Central memory CD8-positive, alpha-beta T cell (primary cell): Measurements from ENCODE around the gene INSYN1.

Experiments used
- ATAC-seq: fragments of 150-1000 bp; cut with Tn5 transposase; replicated peaks from 2 replicates; pipeline ENCODE4 v1.10.0; 2022; ENCODE audit warnings: mild to moderate bottlenecking, moderate FRiP score, moderate number of reproducible peaks; ENCODE audit not compliant: poor library complexity, severe bottlenecking; ENCODE audit errors: extremely low read depth
- DNase-seq, 2 donors: peaks; one replicate each; pipeline ENCODE4 v3.0.0; 2021; ENCODE audit warnings: low spot score in 2 of 2
- H3K27ac Mint-ChIP-seq: one replicate; pipeline ENCODE4 v1.8.0; 2022; ENCODE audit warnings: low read depth, mild to moderate bottlenecking, moderate library complexity, mixed read lengths
- H3K27me3 Mint-ChIP-seq: one replicate; pipeline ENCODE4 v1.8.0; 2022; ENCODE audit warnings: mixed read lengths
- H3K36me3 Mint-ChIP-seq: one replicate; pipeline ENCODE4 v1.8.0; 2022; ENCODE audit warnings: mild to moderate bottlenecking, moderate library complexity, mixed read lengths; ENCODE audit not compliant: insufficient read depth
- H3K4me1 Mint-ChIP-seq: one replicate; pipeline ENCODE4 v1.8.0; 2022; ENCODE audit warnings: mixed read lengths
- H3K4me3 Mint-ChIP-seq: one replicate; pipeline ENCODE4 v1.8.0; 2022; ENCODE audit warnings: mild to moderate bottlenecking, moderate library complexity, mixed read lengths
- H3K9me3 Mint-ChIP-seq: one replicate; pipeline ENCODE4 v1.8.0; 2022; ENCODE audit warnings: mixed read lengths

INSYN1 gene

DNA sequence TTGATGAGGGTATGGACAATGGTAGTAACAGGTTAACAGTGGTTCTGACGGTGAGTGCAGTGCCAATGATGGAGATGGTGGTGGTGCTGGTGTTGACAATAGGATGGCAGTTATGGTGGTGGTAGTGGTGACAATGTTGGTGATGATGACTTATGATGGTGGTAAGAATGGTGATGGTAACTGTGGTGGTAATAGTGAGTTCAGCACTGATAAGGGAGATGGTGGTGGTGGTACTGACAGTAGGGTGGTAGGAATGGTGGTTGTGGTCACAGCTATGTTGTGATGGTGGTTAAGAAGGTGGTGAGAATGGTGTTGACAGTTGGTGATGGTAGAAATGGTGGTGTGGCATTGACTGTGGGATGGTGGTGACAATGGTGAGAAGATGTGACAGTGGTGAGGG, 13.4 kb upstream of the INSYN1 start:
- Mint-ChIP-seq H3K36me3 (no peaks in the 10 kb centered on the region), H3K9me3 (peaks cover 6% of the 10 kb centered on the region), H3K4me3 (no peak overlapping the region), H3K27me3 (peaks cover 38% of the 10 kb centered on the region), H3K27ac (no peak overlapping the region), H3K4me1 (no peaks in the 10 kb centered on the region)
- no peak for ATAC-seq
- no peak for DNase-seq

DNA sequence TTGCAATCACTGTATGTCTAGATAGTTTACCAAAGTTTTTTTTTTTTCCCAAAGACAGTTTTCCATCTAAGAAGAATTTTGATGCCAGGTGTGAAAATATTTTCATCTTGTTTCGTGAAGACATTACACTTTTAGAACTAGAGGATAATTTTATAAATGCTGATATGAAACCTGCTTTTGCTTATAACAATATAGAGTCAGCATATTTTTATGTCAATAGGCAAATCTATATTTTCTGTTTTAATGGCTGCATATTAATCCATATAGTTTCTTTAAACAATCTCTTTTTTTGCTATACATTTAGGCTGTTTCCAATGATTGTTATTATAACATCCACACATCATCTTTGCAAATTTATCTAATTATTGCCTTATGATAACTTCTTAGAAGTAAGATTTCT, 12.6 kb upstream of the INSYN1 start:
- Mint-ChIP-seq H3K4me3 (no peak overlapping the region), H3K4me1 (no peaks in the 10 kb centered on the region), H3K36me3 (no peaks in the 10 kb centered on the region), H3K27me3 (peaks cover 30% of the 10 kb centered on the region), H3K27ac (no peak overlapping the region), H3K9me3 (peaks cover 6% of the 10 kb centered on the region)
- DNase-seq (no peak), ATAC-seq (no peak)

DNA sequence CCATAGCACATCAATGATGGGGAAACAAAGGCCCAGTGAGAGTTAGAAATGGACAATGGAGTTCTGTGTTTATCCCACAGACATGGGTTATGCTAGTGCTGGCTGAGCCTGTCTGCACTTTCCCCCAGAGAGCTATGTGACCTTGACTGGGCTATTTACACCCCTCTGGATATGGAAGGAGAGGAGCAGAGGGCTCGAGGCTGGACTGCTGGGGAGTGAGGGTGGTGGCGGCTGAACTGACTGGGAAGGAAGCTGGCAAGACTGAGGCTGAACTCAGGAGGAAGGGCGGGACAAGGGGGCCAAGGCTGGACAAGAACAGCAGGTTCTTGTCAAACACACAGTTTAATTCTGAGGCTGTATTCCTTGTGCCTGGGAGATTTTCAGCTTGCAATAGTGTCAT, 10.8 kb upstream of the INSYN1 start:
- ATAC-seq (no peak), DNase-seq (no peak)
- H3K27me3 Mint-ChIP-seq = peaks cover 21% of the 10 kb centered on the region
- H3K4me3 Mint-ChIP-seq = no peak overlapping the region
- peaks cover 6% of the 10 kb centered on the region for H3K9me3 Mint-ChIP-seq
- H3K27ac Mint-ChIP-seq = no peak overlapping the region
- no peaks in the 10 kb centered on the region for H3K4me1 Mint-ChIP-seq
- no peaks in the 10 kb centered on the region for H3K36me3 Mint-ChIP-seq

DNA sequence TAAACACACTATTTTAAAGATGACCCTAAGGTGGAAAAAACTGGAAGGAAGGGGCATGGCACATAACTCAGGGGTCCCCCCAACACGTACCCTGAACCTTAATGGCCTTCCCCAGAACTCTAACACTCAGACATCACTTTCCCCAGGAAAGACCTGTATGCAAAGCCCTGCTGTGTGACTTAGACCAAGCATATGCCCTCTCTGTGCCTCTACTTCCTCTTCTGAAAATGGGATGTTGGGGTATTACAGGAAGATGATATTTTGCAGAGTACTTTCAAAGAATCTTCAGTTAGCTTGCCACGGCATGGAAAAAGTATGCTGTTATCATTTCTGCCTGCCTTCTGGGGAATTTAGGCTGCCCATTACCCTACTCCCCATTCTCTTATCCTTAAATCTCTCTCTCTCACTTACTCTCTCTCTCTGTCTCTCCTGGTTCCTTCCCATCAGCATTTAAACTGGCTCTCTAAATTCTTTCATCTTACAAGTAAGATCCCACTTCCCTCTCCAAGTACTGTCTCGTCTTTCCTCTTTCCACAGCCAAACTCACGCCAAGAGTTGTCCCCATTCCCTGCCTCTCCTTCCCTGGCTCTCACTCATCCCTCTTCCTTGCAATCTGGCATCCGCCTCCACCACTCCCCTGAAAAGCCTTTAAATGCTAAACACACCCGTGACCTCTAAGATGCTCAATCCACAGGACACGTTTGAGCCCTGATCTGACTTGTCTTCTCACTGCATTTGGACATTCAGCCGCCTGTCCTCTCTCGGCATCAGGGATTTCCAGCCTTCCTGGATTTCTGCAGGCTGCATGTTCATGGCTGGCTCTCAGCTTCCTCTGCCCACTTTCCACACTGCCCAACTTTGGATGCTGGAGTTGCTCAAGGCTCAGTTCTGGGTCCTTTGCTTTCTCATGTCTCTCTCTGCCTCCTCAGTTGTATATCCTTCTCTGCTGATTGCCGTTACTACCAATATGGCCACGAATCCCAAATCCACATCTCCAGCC, 7.5 kb upstream of the INSYN1 start:
- Mint-ChIP-seq H3K27me3 (peaks cover 12% of the 10 kb centered on the region), H3K36me3 (no peaks in the 10 kb centered on the region), H3K27ac (no peak overlapping the region), H3K4me3 (no peak overlapping the region), H3K4me1 (no peaks in the 10 kb centered on the region), H3K9me3 (no peaks in the 10 kb centered on the region)
- ATAC-seq = no peak
- no peak for DNase-seq

DNA sequence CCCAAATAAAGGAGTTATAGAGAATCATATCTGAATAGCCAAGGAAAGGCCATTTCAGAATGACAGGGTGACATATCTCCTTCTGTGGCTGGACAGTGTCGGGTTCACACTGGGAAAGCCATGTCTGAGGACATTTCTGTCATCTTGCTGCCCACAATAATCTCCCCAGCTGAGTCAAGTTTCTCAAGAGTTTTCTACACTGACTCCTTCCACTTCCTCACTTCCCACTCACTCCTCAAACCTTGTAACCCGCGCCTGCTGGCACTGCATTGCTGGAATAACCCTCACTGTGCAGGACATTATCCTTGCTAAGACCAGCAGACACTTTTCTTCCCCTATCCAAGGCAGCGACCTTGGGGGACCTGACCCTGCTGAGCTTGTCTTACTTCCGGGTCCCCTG, 5.3 kb upstream of the INSYN1 start:
- no peaks in the 10 kb centered on the region for H3K9me3 Mint-ChIP-seq
- no peak overlapping the region for H3K4me3 Mint-ChIP-seq
- no peak for DNase-seq
- peaks cover 4% of the 10 kb centered on the region for H3K4me1 Mint-ChIP-seq
- ATAC-seq = no peak
- no peak overlapping the region for H3K27ac Mint-ChIP-seq
- H3K36me3 Mint-ChIP-seq = no peaks in the 10 kb centered on the region
- peaks cover 30% of the 10 kb centered on the region for H3K27me3 Mint-ChIP-seq

DNA sequence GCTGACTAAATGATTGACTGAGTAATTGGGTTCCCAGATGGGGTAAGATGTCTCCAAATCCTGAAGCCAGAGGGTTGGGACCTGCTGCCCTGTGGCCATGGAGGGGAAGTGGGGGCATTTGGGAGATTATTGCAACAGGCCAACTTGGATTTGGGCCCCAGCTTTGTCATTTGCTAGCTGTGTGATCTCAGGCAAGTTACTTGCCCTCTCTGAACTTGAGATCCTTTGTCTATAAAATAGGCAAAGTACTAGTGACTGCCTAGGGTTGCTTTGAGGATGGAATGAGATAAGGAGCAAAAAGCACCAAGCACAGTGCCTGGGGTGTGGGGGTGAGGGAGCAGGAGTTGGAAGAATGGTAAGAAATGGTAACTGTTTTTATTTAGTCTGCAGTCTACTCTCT, 4.4 kb upstream of the INSYN1 start:
- H3K27me3 Mint-ChIP-seq = peaks cover 33% of the 10 kb centered on the region
- no peaks in the 10 kb centered on the region for H3K9me3 Mint-ChIP-seq
- H3K27ac Mint-ChIP-seq = no peak overlapping the region
- ATAC-seq = no peak
- no peak for DNase-seq
- H3K36me3 Mint-ChIP-seq = no peaks in the 10 kb centered on the region
- H3K4me3 Mint-ChIP-seq = no peak overlapping the region
- H3K4me1 Mint-ChIP-seq = peaks cover 4% of the 10 kb centered on the region

DNA sequence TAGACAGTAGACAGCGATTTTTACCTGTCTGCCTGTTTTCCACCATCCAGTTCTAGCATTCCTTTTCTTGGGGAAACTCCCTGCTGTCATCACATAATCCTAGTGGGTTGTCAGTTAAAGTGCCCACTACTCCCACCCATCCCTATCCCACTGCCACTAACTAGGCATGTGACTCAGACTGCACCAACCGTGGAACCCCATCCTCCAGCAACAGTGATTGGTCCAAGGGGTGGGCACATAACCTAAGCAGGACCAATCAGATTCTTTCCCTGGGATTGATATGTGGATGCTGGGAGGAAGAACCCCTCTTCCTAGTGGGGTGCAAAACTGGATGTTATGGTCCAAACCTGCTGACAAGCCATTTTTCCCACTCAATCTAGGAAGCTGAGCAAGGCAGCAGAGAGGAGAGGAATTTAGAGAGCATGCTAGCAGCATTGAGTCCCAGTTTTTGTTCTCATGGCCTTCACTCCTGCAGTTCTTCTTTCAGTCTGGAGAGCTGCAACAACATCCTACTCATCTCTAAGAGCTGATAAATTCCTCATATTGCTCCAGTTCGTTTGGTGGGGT, 3.9 kb upstream of the INSYN1 start:
- ATAC-seq (no peak), DNase-seq (no peak)
- Mint-ChIP-seq H3K27ac (no peak overlapping the region), H3K4me3 (no peak overlapping the region), H3K27me3 (peaks cover 33% of the 10 kb centered on the region), H3K9me3 (no peaks in the 10 kb centered on the region), H3K36me3 (no peaks in the 10 kb centered on the region), H3K4me1 (peaks cover 4% of the 10 kb centered on the region)

GRCh38 chr15:73756390-73756789, 3.2 kb upstream of the INSYN1 start:
- Mint-ChIP-seq H3K4me1 (peaks cover 4% of the 10 kb centered on the region), H3K4me3 (no peak overlapping the region), H3K9me3 (no peaks in the 10 kb centered on the region), H3K27me3 (peaks cover 36% of the 10 kb centered on the region), H3K27ac (no peak overlapping the region), H3K36me3 (no peaks in the 10 kb centered on the region)
- DNase-seq (no peak), ATAC-seq (no peak)

GRCh38 chr15:73755946-73756345, 2.8 kb upstream of the INSYN1 start:
- ATAC-seq (no peak), DNase-seq (no peak)
- Mint-ChIP-seq H3K4me1 (peaks cover 4% of the 10 kb centered on the region), H3K27me3 (peaks cover 40% of the 10 kb centered on the region), H3K4me3 (no peak overlapping the region), H3K9me3 (no peaks in the 10 kb centered on the region), H3K27ac (no peak overlapping the region), H3K36me3 (no peaks in the 10 kb centered on the region)

DNA sequence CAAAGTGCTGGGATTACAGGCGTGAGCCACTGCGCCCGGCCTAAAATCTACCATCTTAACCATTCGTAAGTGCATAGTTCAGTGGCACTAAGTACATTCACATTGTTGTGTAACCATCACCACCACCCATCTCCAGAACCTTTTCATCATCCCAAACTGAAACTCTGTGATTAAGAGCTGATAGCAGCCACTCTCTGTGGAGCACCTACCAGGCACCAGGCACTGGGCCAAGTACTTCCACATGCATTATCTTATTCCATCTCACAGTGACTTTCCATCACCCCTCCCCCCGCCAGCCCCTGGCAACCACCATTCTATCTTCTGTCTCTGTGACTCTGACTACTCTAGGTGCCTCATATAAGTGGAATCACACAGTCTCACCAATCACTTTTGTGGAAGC, 2.3 kb upstream of the INSYN1 start:
- ATAC-seq (no peak), DNase-seq (no peak)
- no peak overlapping the region for H3K4me3 Mint-ChIP-seq
- H3K4me1 Mint-ChIP-seq = peaks cover 4% of the 10 kb centered on the region
- no peaks in the 10 kb centered on the region for H3K9me3 Mint-ChIP-seq
- H3K36me3 Mint-ChIP-seq = peaks cover under 1% of the 10 kb centered on the region
- no peak overlapping the region for H3K27ac Mint-ChIP-seq
- peaks cover 45% of the 10 kb centered on the region for H3K27me3 Mint-ChIP-seq

- Mint-ChIP-seq H3K27me3 (peaks cover 55% of the 10 kb centered on the region), H3K9me3 (no peaks in the 10 kb centered on the region), H3K27ac (no peak overlapping the region), H3K36me3 (peaks cover 2% of the 10 kb centered on the region), H3K4me1 (peaks cover 4% of the 10 kb centered on the region), H3K4me3 (no peak overlapping the region)
- no peak for DNase-seq
- no peak for ATAC-seq
Observed at GRCh38 chr15:73754461-73754860, 1.3 kb upstream of the INSYN1 start.

- peaks cover 4% of the 10 kb centered on the region for H3K4me1 Mint-ChIP-seq
- H3K9me3 Mint-ChIP-seq = no peaks in the 10 kb centered on the region
- peaks cover 72% of the 10 kb centered on the region for H3K27me3 Mint-ChIP-seq
- peaks cover 2% of the 10 kb centered on the region for H3K36me3 Mint-ChIP-seq
- H3K4me3 Mint-ChIP-seq = no peak overlapping the region
- ATAC-seq = no peak
- H3K27ac Mint-ChIP-seq = no peak overlapping the region
- no peak for DNase-seq
Observed at GRCh38 chr15:73752806-73753193, 351 bp downstream of the INSYN1 start.
